CD8-positive, alpha-beta memory T cell (primary cell): ENCODE results near the gene CYP39A1. TPM values are rescaled to one million over a fixed set of nuclear protein-coding genes. Genes with fewer than 3 reads are reported as not detected.

Experiments used
- CTCF ChIA-PET: fragments of 350-600 bp; sonication (Branson Sonifier 250); formaldehyde crosslinking; loops from one replicate; lab custom pipeline; 2021; ENCODE audit warnings: antibody characterized with exemption; lab: Charles Lee
- POLR2A ChIA-PET: fragments of 350-600 bp; sonication (Branson Sonifier 250); formaldehyde crosslinking; loops from one replicate; lab custom pipeline; 2021; ENCODE audit warnings: antibody characterized with exemption; lab: Charles Lee
- DNase-seq, 5 donors: peaks; one replicate each; pipeline versions ENCODE4 v3.0.0 to v3.0.0-alpha.2; 2020 to 2022; ENCODE audit warnings: mixed read lengths in 1 of 5
- H3K27ac ChIP-seq: one replicate; pipeline ENCODE4 v1.7.0; 2013; ENCODE audit warnings: low read depth, mild to moderate bottlenecking, low read length, moderate library complexity
- H3K27me3 ChIP-seq: 2 replicates; pipeline ENCODE4 v1.7.0; 2013; ENCODE audit warnings: low read length, mild to moderate bottlenecking; ENCODE audit not compliant: insufficient read depth, poor library complexity, severe bottlenecking
- H3K36me3 ChIP-seq: 2 replicates; pipeline ENCODE4 v1.7.0; 2013; ENCODE audit warnings: mild to moderate bottlenecking, low read length, moderate library complexity; ENCODE audit not compliant: insufficient read depth
- H3K4me1 ChIP-seq: 2 replicates; pipeline ENCODE4 v1.7.0; 2013; ENCODE audit warnings: mild to moderate bottlenecking, low read length, moderate library complexity; ENCODE audit not compliant: insufficient read depth
- H3K4me3 ChIP-seq: 2 replicates; pipeline ENCODE4 v1.7.0; 2013; ENCODE audit warnings: mild to moderate bottlenecking, low read length
- H3K9me3 ChIP-seq: 2 replicates; pipeline ENCODE4 v1.7.0; 2013; ENCODE audit warnings: mild to moderate bottlenecking, low read length
- H3K27ac Mint-ChIP-seq, 8 donors: one replicate each; pipeline ENCODE4 v1.8.0; 2020 to 2021; ENCODE audit warnings: mixed read lengths in 8 of 8, mild to moderate bottlenecking in 6 of 8, inconsistent platforms in 3 of 8, moderate library complexity in 3 of 8
- H3K27me3 Mint-ChIP-seq, 2 donors: one replicate each; pipeline ENCODE4 v1.8.0; 2020 to 2021; ENCODE audit warnings: mixed read lengths in 2 of 2, mild to moderate bottlenecking in 1 of 2, moderate library complexity in 1 of 2
- H3K36me3 Mint-ChIP-seq, 3 donors: one replicate each; pipeline ENCODE4 v1.8.0; 2020 to 2021; ENCODE audit warnings: mixed read lengths in 3 of 3, inconsistent platforms in 1 of 3, mild to moderate bottlenecking in 1 of 3
- H3K4me1 Mint-ChIP-seq, 3 donors: one replicate each; pipeline ENCODE4 v1.8.0; 2020 to 2021; ENCODE audit warnings: mixed read lengths in 3 of 3, inconsistent platforms in 1 of 3, mild to moderate bottlenecking in 1 of 3
- H3K4me3 Mint-ChIP-seq, 7 donors: one replicate each; pipeline ENCODE4 v1.8.0; 2020 to 2021; ENCODE audit warnings: mixed read lengths in 7 of 7, mild to moderate bottlenecking in 6 of 7, moderate library complexity in 4 of 7, inconsistent platforms in 2 of 7
- H3K9me3 Mint-ChIP-seq, 5 donors: one replicate each; pipeline ENCODE4 v1.8.0; 2020 to 2022; ENCODE audit warnings: mixed read lengths in 5 of 5, mild to moderate bottlenecking in 3 of 5, moderate library complexity in 2 of 5, inconsistent platforms in 1 of 5
- polyA plus RNA-seq: library from polyadenylated mRNA; unstranded; fragments of 300-500 nt; fragmentation: Illumina TruSeq; gene quantifications from one replicate; pipeline ENCODE4 v1.2.3, GENCODE V29; 2021
- total RNA-seq, 2 experiments: library from RNA; stranded (reverse); gene quantifications; one replicate each; pipeline ENCODE4 v1.2.3, GENCODE V29; 2021

CYP39A1 gene
- total and polyA plus RNA-seq, 3 experiments from 2014 or later: not detected

- Histone ChIP-seq H3K27ac (no peak overlapping the region), H3K27me3 (no peaks in the 10 kb centered on the region), H3K4me1 (no peaks in the 10 kb centered on the region), H3K4me3 (no peak overlapping the region), H3K36me3 (no peaks in the 10 kb centered on the region), H3K9me3 (no peaks in the 10 kb centered on the region)
- no peaks in the 10 kb centered on the region for H3K9me3 Mint-ChIP-seq
- H3K27me3 Mint-ChIP-seq: peaks cover 0 to 6% of the 10 kb centered on the region in 2 donors
- ChIA-PET POLR2A (no interaction called here), CTCF (no interaction called here)
- no peak for DNase-seq
- H3K27ac Mint-ChIP-seq: no peak overlapping the region
- H3K4me1 Mint-ChIP-seq: peaks cover 0 to 3% (median 2%) of the 10 kb centered on the region in 3 donors
- H3K4me3 Mint-ChIP-seq: no peak overlapping the region
- H3K36me3 Mint-ChIP-seq: no peaks in the 10 kb centered on the region
Measured at GRCh38 chr6:46628498-46628897, 24.1 kb downstream of the CYP39A1 start.

DNA sequence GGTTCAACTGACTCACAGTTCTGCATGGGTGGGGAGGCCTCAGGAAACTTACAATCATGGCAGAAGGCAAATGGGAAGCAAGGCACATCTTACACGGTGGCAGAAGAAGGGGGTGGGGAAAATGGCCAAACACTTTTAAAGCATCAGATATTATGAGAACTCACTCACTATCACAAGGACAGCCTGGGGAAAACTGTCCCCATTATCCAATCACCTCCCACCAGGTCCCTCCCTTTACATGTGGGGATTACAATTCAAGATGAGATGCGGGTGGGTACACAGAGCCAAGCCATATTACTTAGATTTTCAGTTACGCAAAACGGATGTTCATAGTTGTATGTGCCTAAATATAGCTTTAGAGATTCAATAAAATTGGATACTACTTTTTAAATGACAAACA, 25.6 kb downstream of the CYP39A1 start:
- POLR2A ChIA-PET: no interaction called here
- H3K27ac ChIP-seq: no peak overlapping the region
- peak overlapping the region in 1 of 8 donors; percentile 76 for H3K27ac Mint-ChIP-seq
- no peaks in the 10 kb centered on the region for H3K4me1 ChIP-seq
- no peak overlapping the region for H3K4me3 Mint-ChIP-seq
- no peaks in the 10 kb centered on the region for H3K9me3 Mint-ChIP-seq
- peaks cover 4% of the 10 kb centered on the region for H3K27me3 ChIP-seq
- H3K36me3 ChIP-seq: no peaks in the 10 kb centered on the region
- CTCF ChIA-PET: interaction anchor here (1.0 kb wide), 1 partner anchor 537 kb away, joined by 3 read pairs; no protein-coding TSS in a partner anchor
- DNase-seq: no peak
- H3K27me3 Mint-ChIP-seq: peaks cover 0 to 6% of the 10 kb centered on the region in 2 donors
- H3K4me3 ChIP-seq: no peak overlapping the region
- H3K9me3 ChIP-seq: no peaks in the 10 kb centered on the region
- peaks cover 0 to 3% (median 2%) of the 10 kb centered on the region in 3 donors for H3K4me1 Mint-ChIP-seq
- no peaks in the 10 kb centered on the region for H3K36me3 Mint-ChIP-seq

- Histone ChIP-seq H3K4me1 (no peaks in the 10 kb centered on the region), H3K27ac (no peak overlapping the region), H3K27me3 (peaks cover 4% of the 10 kb centered on the region), H3K36me3 (no peaks in the 10 kb centered on the region), H3K4me3 (no peak overlapping the region), H3K9me3 (no peaks in the 10 kb centered on the region)
- Mint-ChIP-seq H3K27me3 (peaks cover 0 to 8% of the 10 kb centered on the region in 2 donors), H3K27ac (peak overlapping the region in 2 of 8 donors; percentile 4 to 76), H3K9me3 (no peaks in the 10 kb centered on the region), H3K36me3 (no peaks in the 10 kb centered on the region), H3K4me1 (peaks cover 0 to 3% (median 2%) of the 10 kb centered on the region in 3 donors), H3K4me3 (peak overlapping the region in 2 of 7 donors; percentile 33 to 59)
- ChIA-PET CTCF (interaction anchor here (1.0 kb wide), 1 partner anchor 536 kb away, joined by 3 read pairs; no protein-coding TSS in a partner anchor), POLR2A (no interaction called here)
- DNase-seq: peak in 1 of 5 donors; percentile 4
Measured at GRCh38 chr6:46626228-46626909, 26.2 kb downstream of the CYP39A1 start.

GRCh38 chr6:46618726-46619125, 33.9 kb downstream of the CYP39A1 start:
- Histone ChIP-seq H3K9me3 (no peaks in the 10 kb centered on the region), H3K36me3 (no peaks in the 10 kb centered on the region), H3K27me3 (peaks cover 4% of the 10 kb centered on the region), H3K4me1 (no peaks in the 10 kb centered on the region), H3K4me3 (no peak overlapping the region), H3K27ac (no peak overlapping the region)
- CTCF ChIA-PET: no interaction called here
- Mint-ChIP-seq H3K36me3 (no peaks in the 10 kb centered on the region), H3K9me3 (peaks cover 0 to 4% (median 0%) of the 10 kb centered on the region in 5 donors), H3K4me3 (no peak overlapping the region), H3K27ac (no peak overlapping the region), H3K4me1 (no peaks in the 10 kb centered on the region), H3K27me3 (peaks cover 0 to 41% of the 10 kb centered on the region in 2 donors)
- POLR2A ChIA-PET: no interaction called here
- no peak for DNase-seq

DNA sequence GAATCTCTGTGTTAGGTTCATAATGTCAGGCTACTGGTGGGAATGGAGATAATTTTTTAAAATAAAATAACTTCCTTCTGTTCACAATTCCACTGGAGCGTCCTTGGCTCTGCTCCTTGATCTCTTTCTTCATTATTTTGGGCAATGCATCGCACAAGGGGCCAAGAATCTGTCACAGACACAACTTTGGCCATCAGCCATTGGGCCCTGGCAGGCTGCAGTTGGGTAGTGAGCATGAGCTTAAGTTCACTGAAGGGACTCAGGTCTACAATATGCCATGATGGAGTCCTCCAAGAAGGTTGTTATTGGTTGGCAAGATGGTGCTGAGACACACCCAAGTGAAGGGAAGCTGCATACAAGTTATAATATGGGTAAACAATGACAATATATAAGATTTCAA, 40.0 kb downstream of the CYP39A1 start:
- Mint-ChIP-seq H3K36me3 (no peaks in the 10 kb centered on the region), H3K4me1 (no peaks in the 10 kb centered on the region), H3K27me3 (peaks cover 2 to 26% of the 10 kb centered on the region in 2 donors), H3K4me3 (no peak overlapping the region), H3K9me3 (no peaks in the 10 kb centered on the region), H3K27ac (no peak overlapping the region)
- H3K27ac ChIP-seq: no peak overlapping the region
- H3K27me3 ChIP-seq: no peaks in the 10 kb centered on the region
- ChIA-PET POLR2A (no interaction called here), CTCF (no interaction called here)
- no peaks in the 10 kb centered on the region for H3K9me3 ChIP-seq
- H3K4me1 ChIP-seq: no peaks in the 10 kb centered on the region
- H3K36me3 ChIP-seq: no peaks in the 10 kb centered on the region
- no peak overlapping the region for H3K4me3 ChIP-seq
- no peak for DNase-seq

DNA sequence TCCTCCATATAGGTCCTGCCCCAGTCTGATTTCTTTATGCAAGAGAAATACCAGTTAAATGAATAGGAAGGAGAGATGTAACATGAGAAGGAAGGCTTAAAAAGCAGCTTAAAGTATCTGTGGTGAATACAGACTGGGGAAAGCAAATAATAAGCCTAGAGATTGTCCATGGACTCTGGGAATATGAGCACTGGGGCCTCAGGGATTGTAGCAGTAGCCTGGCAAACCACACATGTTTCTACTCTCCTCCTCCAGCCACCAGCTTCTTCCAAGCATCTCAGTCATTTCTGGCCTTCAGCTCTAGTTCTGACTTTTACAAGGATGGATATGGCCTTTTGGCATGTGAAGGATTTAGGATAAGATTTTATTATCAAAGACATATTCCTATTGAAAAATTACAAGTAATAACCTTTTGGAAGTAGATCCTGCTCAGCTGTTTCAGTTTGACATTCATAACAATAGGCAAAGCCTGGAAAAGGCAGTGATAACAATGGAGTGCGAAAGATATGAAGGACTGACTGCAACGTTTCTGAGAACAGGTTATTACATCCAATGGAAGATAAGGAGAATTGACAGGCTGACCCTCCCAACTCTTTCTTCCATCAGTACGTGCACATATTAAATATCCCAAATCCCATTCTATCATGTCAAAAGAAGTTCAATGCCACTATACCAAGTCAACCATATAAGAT, 41.6 kb downstream of the CYP39A1 start:
- CTCF ChIA-PET: no interaction called here
- H3K4me3 ChIP-seq: no peak overlapping the region

GRCh38 chr6:46606338-46606737, 46.3 kb downstream of the CYP39A1 start:
- Mint-ChIP-seq H3K27ac (no peak overlapping the region), H3K4me1 (no peaks in the 10 kb centered on the region), H3K27me3 (peaks cover 4 to 24% of the 10 kb centered on the region in 2 donors), H3K4me3 (no peak overlapping the region), H3K9me3 (no peaks in the 10 kb centered on the region), H3K36me3 (no peaks in the 10 kb centered on the region)
- Histone ChIP-seq H3K4me1 (no peaks in the 10 kb centered on the region), H3K4me3 (no peak overlapping the region), H3K27me3 (no peaks in the 10 kb centered on the region), H3K27ac (no peak overlapping the region), H3K36me3 (no peaks in the 10 kb centered on the region), H3K9me3 (no peaks in the 10 kb centered on the region)
- POLR2A ChIA-PET: no interaction called here
- CTCF ChIA-PET: no interaction called here
- no peak for DNase-seq

More for the DNA sequence above, 41.6 kb downstream of the CYP39A1 start:
- Mint-ChIP-seq H3K27ac (no peak overlapping the region), H3K4me1 (no peaks in the 10 kb centered on the region), H3K27me3 (peaks cover 4 to 22% of the 10 kb centered on the region in 2 donors), H3K9me3 (no peaks in the 10 kb centered on the region), H3K4me3 (no peak overlapping the region), H3K36me3 (no peaks in the 10 kb centered on the region)
- POLR2A ChIA-PET: no interaction called here
- Histone ChIP-seq H3K4me1 (no peaks in the 10 kb centered on the region), H3K27me3 (no peaks in the 10 kb centered on the region), H3K27ac (no peak overlapping the region), H3K9me3 (no peaks in the 10 kb centered on the region), H3K36me3 (no peaks in the 10 kb centered on the region)
- no peak for DNase-seq

GRCh38 chr6:46605091-46605797, 47.4 kb downstream of the CYP39A1 start:
- ChIA-PET CTCF (interaction anchor here (0.6 kb wide), 1 partner anchor 20 kb away, joined by 3 read pairs; no protein-coding TSS in a partner anchor), POLR2A (no interaction called here)
- H3K4me3 Mint-ChIP-seq: no peak overlapping the region

More at GRCh38 chr6:46605091-46605797, 47.4 kb downstream of the CYP39A1 start:
- no peak for DNase-seq
- no peak overlapping the region for H3K4me3 ChIP-seq
- no peaks in the 10 kb centered on the region for H3K36me3 Mint-ChIP-seq
- H3K27ac ChIP-seq: no peak overlapping the region
- no peaks in the 10 kb centered on the region for H3K4me1 ChIP-seq
- H3K27me3 ChIP-seq: no peaks in the 10 kb centered on the region
- H3K27ac Mint-ChIP-seq: no peak overlapping the region
- H3K9me3 Mint-ChIP-seq: no peaks in the 10 kb centered on the region
- peaks cover 7 to 35% of the 10 kb centered on the region in 2 donors for H3K27me3 Mint-ChIP-seq
- H3K9me3 ChIP-seq: no peaks in the 10 kb centered on the region
- H3K36me3 ChIP-seq: no peaks in the 10 kb centered on the region
- H3K4me1 Mint-ChIP-seq: no peaks in the 10 kb centered on the region
